ENCODE results near the gene DSG4. TPM values are rescaled to one million over a fixed set of nuclear protein-coding genes. Genes with fewer than 3 reads are reported as not detected.

Gene DSG4
- polyA plus RNA-seq, 2 of the 4 experiments (the other 2 are of a cell fraction), result 0.03 TPM; not detected in 1

DNA sequence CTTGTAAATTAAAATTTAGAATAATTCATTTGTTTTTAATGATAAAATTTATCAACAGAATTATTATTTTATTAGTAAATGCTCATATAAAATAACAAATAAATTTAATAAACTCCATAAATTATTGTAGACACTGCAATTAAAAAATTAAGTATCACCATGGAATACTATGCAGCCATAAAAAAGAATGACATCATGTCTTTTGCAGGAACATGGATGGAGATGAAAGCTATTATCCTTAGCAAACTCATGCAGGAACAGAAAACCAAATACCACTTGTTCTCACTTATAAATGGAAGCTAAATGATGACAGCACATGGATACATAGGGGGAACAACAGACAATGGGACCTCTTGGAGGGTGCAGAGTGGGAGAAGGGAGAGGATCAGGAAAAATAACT, 41.3 kb downstream of the DSG4 start:
- ChIA-PET POLR2A (no interaction called here), CTCF (interaction anchor here (1.6 kb wide), 1 partner anchor 89 kb away, joined by 5 read pairs; no protein-coding TSS in a partner anchor)
- no peak for ATAC-seq
- Histone ChIP-seq H3K4me3 (no peak overlapping the region), H3K9me3 (no peaks in the 10 kb centered on the region), H3K4me2 (no peak overlapping the region), H3K4me1 (no peaks in the 10 kb centered on the region), H3K27ac (no peak overlapping the region)
- DNase-seq (ENCODE audit: low read depth in 1 of 2, low spot score in 1 of 2), result no peak
- no peak for FAIRE-seq
- no peak for TF ChIP-seq GATA3 (IDR thresholded peaks at IDR 0.05; ENCODE audit: borderline replicate concordance)
- no peak for TF ChIP-seq TP53 (CRISPR knock-in tag; IDR thresholded peaks at IDR 0.05)
- TF ChIP-seq TFCP2L1 (CRISPR knock-in tag; IDR thresholded peaks at IDR 0.05), result no peak
- TF ChIP-seq EP300 (IDR thresholded peaks at IDR 0.05), result no peak
- no peak for TF ChIP-seq HOXA7 (CRISPR knock-in tag; IDR thresholded peaks at IDR 0.05)
- no peak for TF ChIP-seq CBX2 (IDR thresholded peaks at IDR 0.05; ENCODE audit: borderline replicate concordance, low read depth)
- TF ChIP-seq NR3C1 (IDR thresholded peaks at IDR 0.05), result no peak
- no peak for TF ChIP-seq SREBF2 (IDR thresholded peaks at IDR 0.05)
- no peak for TF ChIP-seq KDM5A (IDR thresholded peaks at IDR 0.05)
- no peak for TF ChIP-seq FOSL2 (IDR thresholded peaks at IDR 0.05)
- TF ChIP-seq FOSL2 (CRISPR knock-in tag; IDR thresholded peaks at IDR 0.05), result no peak
- no peak for TF ChIP-seq MAFK (IDR thresholded peaks at IDR 0.05; ENCODE audit: partially characterized antibody)
- TF ChIP-seq RCOR1 (IDR thresholded peaks at IDR 0.05; ENCODE audit: low read depth, low read length), result no peak
- no peak for TF ChIP-seq POLR2AphosphoS2 (conservative IDR thresholded peaks at IDR 0.05; ENCODE audit: low read length)
- TF ChIP-seq, protein P1, sequence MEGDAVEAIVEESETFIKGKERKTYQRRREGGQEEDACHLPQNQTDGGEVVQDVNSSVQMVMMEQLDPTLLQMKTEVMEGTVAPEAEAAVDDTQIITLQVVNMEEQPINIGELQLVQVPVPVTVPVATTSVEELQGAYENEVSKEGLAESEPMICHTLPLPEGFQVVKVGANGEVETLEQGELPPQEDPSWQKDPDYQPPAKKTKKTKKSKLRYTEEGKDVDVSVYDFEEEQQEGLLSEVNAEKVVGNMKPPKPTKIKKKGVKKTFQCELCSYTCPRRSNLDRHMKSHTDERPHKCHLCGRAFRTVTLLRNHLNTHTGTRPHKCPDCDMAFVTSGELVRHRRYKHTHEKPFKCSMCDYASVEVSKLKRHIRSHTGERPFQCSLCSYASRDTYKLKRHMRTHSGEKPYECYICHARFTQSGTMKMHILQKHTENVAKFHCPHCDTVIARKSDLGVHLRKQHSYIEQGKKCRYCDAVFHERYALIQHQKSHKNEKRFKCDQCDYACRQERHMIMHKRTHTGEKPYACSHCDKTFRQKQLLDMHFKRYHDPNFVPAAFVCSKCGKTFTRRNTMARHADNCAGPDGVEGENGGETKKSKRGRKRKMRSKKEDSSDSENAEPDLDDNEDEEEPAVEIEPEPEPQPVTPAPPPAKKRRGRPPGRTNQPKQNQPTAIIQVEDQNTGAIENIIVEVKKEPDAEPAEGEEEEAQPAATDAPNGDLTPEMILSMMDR (IDR thresholded peaks at IDR 0.05), result no peak

DNA sequence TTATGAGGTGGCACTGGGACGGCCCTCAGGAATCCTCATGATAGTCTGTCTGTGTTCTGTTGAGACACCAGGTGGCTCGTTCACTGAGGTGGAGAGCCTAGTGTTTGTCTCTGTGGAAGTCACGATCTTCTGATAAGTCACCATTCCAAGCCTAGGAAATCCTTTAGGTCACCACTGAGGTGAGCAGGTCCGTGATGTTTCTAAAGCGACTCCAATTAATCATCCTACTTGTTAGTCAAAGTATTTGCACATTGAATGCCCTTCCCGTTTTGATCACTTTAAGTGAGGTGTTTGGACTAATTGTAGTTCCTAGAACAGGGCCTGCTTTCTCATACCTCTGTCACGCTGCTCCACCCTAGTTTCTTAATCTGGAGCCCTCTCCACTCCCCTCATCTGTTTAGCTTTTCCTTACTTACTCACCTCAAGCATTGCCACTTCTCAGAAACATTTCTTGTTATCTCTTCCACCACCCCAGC, 42.9 kb downstream of the DSG4 start:
- DNase-seq (ENCODE audit: low read depth in 1 of 2, low spot score in 1 of 2), result no peak
- H3K4me2 ChIP-seq, result no peak overlapping the region
- H3K4me1 ChIP-seq, result no peaks in the 10 kb centered on the region
- ChIA-PET CTCF (interaction anchor here (1.0 kb wide), 1 partner anchor 123 kb away, joined by 3 read pairs; no protein-coding TSS in a partner anchor), POLR2A (no interaction called here)
- no peak overlapping the region for H3K4me3 ChIP-seq
- ATAC-seq, result no peak
- H3K27ac ChIP-seq, result no peak overlapping the region
- 84% methylated on average over 7 of the region's 7 CpGs for WGBS (ENCODE audit: missing lambda C conversion rate)
- TF ChIP-seq NPAS2 (CRISPR knock-in tag; IDR thresholded peaks at IDR 0.05; ENCODE audit: borderline replicate concordance) (no peak), TFCP2L1 (CRISPR knock-in tag; IDR thresholded peaks at IDR 0.05) (no peak), ZSCAN20 (CRISPR knock-in tag; IDR thresholded peaks at IDR 0.05) (no peak), FOXS1 (CRISPR knock-in tag; IDR thresholded peaks at IDR 0.05) (no peak), KDM5A (IDR thresholded peaks at IDR 0.05) (no peak), HOXA7 (CRISPR knock-in tag; IDR thresholded peaks at IDR 0.05) (no peak), RCOR1 (IDR thresholded peaks at IDR 0.05; ENCODE audit: low read depth, low read length) (no peak), HEYL (CRISPR knock-in tag; IDR thresholded peaks at IDR 0.05) (no peak), FOSL2 (IDR thresholded peaks at IDR 0.05) (no peak), FOSL2 (CRISPR knock-in tag; IDR thresholded peaks at IDR 0.05) (no peak), ZC3H11A (IDR thresholded peaks at IDR 0.05) (no peak)
- TF ChIP-seq, protein P2, sequence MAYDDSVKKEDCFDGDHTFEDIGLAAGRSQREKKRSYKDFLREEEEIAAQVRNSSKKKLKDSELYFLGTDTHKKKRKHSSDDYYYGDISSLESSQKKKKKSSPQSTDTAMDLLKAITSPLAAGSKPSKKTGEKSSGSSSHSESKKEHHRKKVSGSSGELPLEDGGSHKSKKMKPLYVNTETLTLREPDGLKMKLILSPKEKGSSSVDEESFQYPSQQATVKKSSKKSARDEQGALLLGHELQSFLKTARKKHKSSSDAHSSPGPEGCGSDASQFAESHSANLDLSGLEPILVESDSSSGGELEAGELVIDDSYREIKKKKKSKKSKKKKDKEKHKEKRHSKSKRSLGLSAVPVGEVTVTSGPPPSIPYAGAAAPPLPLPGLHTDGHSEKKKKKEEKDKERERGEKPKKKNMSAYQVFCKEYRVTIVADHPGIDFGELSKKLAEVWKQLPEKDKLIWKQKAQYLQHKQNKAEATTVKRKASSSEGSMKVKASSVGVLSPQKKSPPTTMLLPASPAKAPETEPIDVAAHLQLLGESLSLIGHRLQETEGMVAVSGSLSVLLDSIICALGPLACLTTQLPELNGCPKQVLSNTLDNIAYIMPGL (CRISPR knock-in tag; IDR thresholded peaks at IDR 0.05; ENCODE audit: borderline replicate concordance), result no peak
- TF ChIP-seq, protein P3, sequence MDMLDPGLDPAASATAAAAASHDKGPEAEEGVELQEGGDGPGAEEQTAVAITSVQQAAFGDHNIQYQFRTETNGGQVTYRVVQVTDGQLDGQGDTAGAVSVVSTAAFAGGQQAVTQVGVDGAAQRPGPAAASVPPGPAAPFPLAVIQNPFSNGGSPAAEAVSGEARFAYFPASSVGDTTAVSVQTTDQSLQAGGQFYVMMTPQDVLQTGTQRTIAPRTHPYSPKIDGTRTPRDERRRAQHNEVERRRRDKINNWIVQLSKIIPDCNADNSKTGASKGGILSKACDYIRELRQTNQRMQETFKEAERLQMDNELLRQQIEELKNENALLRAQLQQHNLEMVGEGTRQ (IDR thresholded peaks at IDR 0.05), result no peak
- TF ChIP-seq, protein P4, sequence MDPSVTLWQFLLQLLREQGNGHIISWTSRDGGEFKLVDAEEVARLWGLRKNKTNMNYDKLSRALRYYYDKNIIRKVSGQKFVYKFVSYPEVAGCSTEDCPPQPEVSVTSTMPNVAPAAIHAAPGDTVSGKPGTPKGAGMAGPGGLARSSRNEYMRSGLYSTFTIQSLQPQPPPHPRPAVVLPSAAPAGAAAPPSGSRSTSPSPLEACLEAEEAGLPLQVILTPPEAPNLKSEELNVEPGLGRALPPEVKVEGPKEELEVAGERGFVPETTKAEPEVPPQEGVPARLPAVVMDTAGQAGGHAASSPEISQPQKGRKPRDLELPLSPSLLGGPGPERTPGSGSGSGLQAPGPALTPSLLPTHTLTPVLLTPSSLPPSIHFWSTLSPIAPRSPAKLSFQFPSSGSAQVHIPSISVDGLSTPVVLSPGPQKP (IDR thresholded peaks at IDR 0.05; ENCODE audit: low read depth, low read length), result no peak
- TF ChIP-seq, protein P5, sequence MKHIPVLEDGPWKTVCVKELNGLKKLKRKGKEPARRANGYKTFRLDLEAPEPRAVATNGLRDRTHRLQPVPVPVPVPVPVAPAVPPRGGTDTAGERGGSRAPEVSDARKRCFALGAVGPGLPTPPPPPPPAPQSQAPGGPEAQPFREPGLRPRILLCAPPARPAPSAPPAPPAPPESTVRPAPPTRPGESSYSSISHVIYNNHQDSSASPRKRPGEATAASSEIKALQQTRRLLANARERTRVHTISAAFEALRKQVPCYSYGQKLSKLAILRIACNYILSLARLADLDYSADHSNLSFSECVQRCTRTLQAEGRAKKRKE (CRISPR knock-in tag; IDR thresholded peaks at IDR 0.05; ENCODE audit: low read depth), result no peak
- TF ChIP-seq, protein P6, sequence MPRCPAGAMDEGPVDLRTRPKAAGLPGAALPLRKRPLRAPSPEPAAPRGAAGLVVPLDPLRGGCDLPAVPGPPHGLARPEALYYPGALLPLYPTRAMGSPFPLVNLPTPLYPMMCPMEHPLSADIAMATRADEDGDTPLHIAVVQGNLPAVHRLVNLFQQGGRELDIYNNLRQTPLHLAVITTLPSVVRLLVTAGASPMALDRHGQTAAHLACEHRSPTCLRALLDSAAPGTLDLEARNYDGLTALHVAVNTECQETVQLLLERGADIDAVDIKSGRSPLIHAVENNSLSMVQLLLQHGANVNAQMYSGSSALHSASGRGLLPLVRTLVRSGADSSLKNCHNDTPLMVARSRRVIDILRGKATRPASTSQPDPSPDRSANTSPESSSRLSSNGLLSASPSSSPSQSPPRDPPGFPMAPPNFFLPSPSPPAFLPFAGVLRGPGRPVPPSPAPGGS (IDR thresholded peaks at IDR 0.05), result no peak
- TF ChIP-seq, protein P1 (IDR thresholded peaks at IDR 0.05), result no peak
- FAIRE-seq, result no peak
- H3K9me3 ChIP-seq, result no peaks in the 10 kb centered on the region
